Prostate gland (tissue), 2 donors: ENCODE data around the gene ZNF565. TPM values are rescaled to one million over a fixed set of nuclear protein-coding genes. Genes with fewer than 3 reads are reported as not detected.

ENCODE experiments used
- DNase-seq: peaks from one replicate; pipeline ENCODE4 v3.0.0-alpha.2; 2019; ENCODE audit warnings: low spot score
- H3K27ac ChIP-seq, 2 donors: fragments of 200-600 bp; sonication (generic); 2 replicates each; pipeline ENCODE4 v1.5.1; 2017 to 2019
- H3K27me3 ChIP-seq: fragments of 200-600 bp; sonication (generic); replicated peaks from 2 replicates; pipeline ENCODE4 v1.5.1; 2019; ENCODE audit not compliant: insufficient read depth
- H3K36me3 ChIP-seq, 2 donors: fragments of 200-600 bp; sonication (generic); 1 replicate in 1 of 2; 2 replicates in 1 of 2; pipeline versions ENCODE4 v1.5.1 to v1.8.1; 2017 to 2019
- H3K4me1 ChIP-seq: fragments of 200-600 bp; sonication (generic); replicated peaks from 2 replicates; pipeline ENCODE4 v1.5.1; 2019
- H3K4me3 ChIP-seq, 2 donors: fragments of 200-600 bp; sonication (generic); 2 replicates each; pipeline ENCODE4 v1.5.1; 2017 to 2019
- H3K9me3 ChIP-seq: fragments of 200-600 bp; sonication (generic); 2 replicates; pipeline ENCODE4 v1.5.1; 2017
- POLR2A ChIP-seq: fragments of 450-650 bp; IDR thresholded peaks from one replicate; pipeline ENCODE4 v1.6.1; 2016; ENCODE audit warnings: antibody characterized with exemption, mild to moderate bottlenecking
- POLR2AphosphoS5 ChIP-seq: sonication (generic); formaldehyde crosslinking; IDR thresholded peaks from one replicate; pipeline ENCODE4 v1.6.1; 2017; ENCODE audit warnings: antibody characterized with exemption
- WGBS: methylation state at CpG from one replicate; pipeline ENCODE4 v1.1.5; 2018; 5-methylcytosine and 5-hydroxymethylcytosine counted together
- intact Hi-C: fragments of 100-400 bp; cut with DNase I; formaldehyde crosslinking; loops from one replicate; pipeline ENCODE4 v1.14.2; 2022
- total RNA-seq, 2 donors: library from RNA; depleted of rRNA; stranded (reverse); fragments of >200 nt; gene quantifications; one replicate each; pipeline ENCODE4 v1.1.0, GENCODE V29; 2016
- TF ChIP-seq, protein P1 (sequence below), 4 experiments: fragments of 200-600 bp in 2 of 4; fragments of 450-650 bp in 2 of 4; sonication (generic) in 2 of 4; IDR thresholded peaks; 1 replicate in 3 of 4; 2 replicates in 1 of 4; pipeline ENCODE4 v1.5.1; 2016 to 2019; ENCODE audit warnings: antibody characterized with exemption in 4 of 4, mild to moderate bottlenecking in 2 of 4, moderate library complexity in 2 of 4

Gene ZNF565
- total RNA-seq, 2 donors from 2014 or later = 3.6 to 6.4 TPM

- TF ChIP-seq, protein P1, sequence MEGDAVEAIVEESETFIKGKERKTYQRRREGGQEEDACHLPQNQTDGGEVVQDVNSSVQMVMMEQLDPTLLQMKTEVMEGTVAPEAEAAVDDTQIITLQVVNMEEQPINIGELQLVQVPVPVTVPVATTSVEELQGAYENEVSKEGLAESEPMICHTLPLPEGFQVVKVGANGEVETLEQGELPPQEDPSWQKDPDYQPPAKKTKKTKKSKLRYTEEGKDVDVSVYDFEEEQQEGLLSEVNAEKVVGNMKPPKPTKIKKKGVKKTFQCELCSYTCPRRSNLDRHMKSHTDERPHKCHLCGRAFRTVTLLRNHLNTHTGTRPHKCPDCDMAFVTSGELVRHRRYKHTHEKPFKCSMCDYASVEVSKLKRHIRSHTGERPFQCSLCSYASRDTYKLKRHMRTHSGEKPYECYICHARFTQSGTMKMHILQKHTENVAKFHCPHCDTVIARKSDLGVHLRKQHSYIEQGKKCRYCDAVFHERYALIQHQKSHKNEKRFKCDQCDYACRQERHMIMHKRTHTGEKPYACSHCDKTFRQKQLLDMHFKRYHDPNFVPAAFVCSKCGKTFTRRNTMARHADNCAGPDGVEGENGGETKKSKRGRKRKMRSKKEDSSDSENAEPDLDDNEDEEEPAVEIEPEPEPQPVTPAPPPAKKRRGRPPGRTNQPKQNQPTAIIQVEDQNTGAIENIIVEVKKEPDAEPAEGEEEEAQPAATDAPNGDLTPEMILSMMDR (IDR thresholded peaks at IDR 0.05) = no peak
- TF ChIP-seq POLR2A = no peak
- intact Hi-C loops = no loop called here
- no peak for DNase-seq
- H3K4me1 ChIP-seq = no peaks in the 10 kb centered on the region
- peak overlapping the region; percentile 77 to 86 for H3K27ac ChIP-seq
- H3K36me3 ChIP-seq = peaks cover 3 to 13% of the 10 kb centered on the region in 2 donors
- no peaks in the 10 kb centered on the region for H3K9me3 ChIP-seq
- peak overlapping the region; percentile 32 to 35 for H3K4me3 ChIP-seq
- WGBS = 48% methylated on average over 47 of the region's 47 CpGs
- no peaks in the 10 kb centered on the region for H3K27me3 ChIP-seq
These were observed 63.1 kb downstream of the ZNF565 start for GRCh38 chr19:36151144-36152018.

- Histone ChIP-seq H3K4me1 (no peaks in the 10 kb centered on the region), H3K27me3 (no peaks in the 10 kb centered on the region), H3K36me3 (peaks cover 9 to 21% of the 10 kb centered on the region in 2 donors), H3K4me3 (no peak overlapping the region), H3K9me3 (no peaks in the 10 kb centered on the region), H3K27ac (peak overlapping the region in 1 of 2 donors; percentile 77)
- intact Hi-C loops = no loop called here
- TF ChIP-seq POLR2AphosphoS5 (no peak), POLR2A (no peak)
- TF ChIP-seq, protein P1 (IDR thresholded peaks at IDR 0.05) = no peak
- WGBS = 74% methylated on average over 5 of the region's 5 CpGs
- DNase-seq = no peak
These were observed 63.9 kb downstream of the ZNF565 start for GRCh38 chr19:36150586-36150985.

DNA sequence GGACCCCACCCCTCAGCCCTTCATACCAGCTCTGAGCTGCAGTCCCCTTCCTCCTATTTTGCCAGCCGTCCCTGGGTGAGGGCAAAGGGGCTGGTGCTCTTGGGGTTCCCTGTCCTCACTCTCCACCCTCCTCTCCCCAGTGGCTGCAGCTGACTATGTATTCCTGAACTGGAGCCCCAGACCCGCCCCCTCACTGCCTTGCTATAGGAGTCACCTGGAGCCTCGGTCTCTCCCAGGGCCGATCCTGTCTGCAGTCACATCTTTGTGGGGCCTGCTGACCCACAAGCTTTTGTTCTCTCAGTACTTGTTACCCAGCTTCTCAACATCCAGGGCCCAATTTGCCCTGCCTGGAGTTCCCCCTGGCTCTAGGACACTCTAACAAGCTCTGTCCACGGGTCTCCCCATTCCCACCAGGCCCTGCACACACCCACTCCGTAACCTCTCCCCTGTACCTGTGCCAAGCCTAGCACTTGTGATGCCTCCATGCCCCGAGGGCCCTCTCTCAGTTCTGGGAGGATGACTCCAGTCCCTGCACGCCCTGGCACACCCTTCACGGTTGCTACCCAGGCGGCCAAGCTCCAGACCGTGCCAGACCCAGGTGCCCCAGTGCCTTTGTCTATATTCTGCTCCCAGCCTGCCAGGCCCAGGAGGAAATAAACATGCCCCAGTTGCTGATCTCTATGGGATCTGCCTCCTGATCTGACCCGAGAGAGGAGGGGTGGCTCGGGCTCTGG is 64.6 kb downstream of the ZNF565 start:
- H3K4me3 ChIP-seq = no peak overlapping the region
- intact Hi-C loops = no loop called here
- TF ChIP-seq POLR2A = no peak
- TF ChIP-seq, protein P1 (IDR thresholded peaks at IDR 0.05) = no peak
- no peak for TF ChIP-seq POLR2AphosphoS5
- H3K36me3 ChIP-seq = peaks cover 11 to 22% of the 10 kb centered on the region in 2 donors
- no peak for DNase-seq
- 53% methylated on average over 13 of the region's 13 CpGs for WGBS
- no peaks in the 10 kb centered on the region for H3K27me3 ChIP-seq
- no peaks in the 10 kb centered on the region for H3K9me3 ChIP-seq
- H3K4me1 ChIP-seq = no peaks in the 10 kb centered on the region
- H3K27ac ChIP-seq = no peak overlapping the region

- H3K36me3 ChIP-seq = peaks cover 11 to 23% of the 10 kb centered on the region in 2 donors
- no peak for DNase-seq
- intact Hi-C loops = no loop called here
- TF ChIP-seq POLR2A (no peak), POLR2AphosphoS5 (no peak)
- TF ChIP-seq, protein P1 (IDR thresholded peaks at IDR 0.05) = no peak
- H3K27ac ChIP-seq = no peak overlapping the region
- 97% methylated on average over 6 of the region's 6 CpGs for WGBS
- H3K27me3 ChIP-seq = no peaks in the 10 kb centered on the region
- no peak overlapping the region for H3K4me3 ChIP-seq
- H3K9me3 ChIP-seq = no peaks in the 10 kb centered on the region
- H3K4me1 ChIP-seq = peaks cover 6% of the 10 kb centered on the region
These were observed 69.8 kb downstream of the ZNF565 start for GRCh38 chr19:36144624-36145023.
